ENCODE results near the gene ACKR3. TPM values are rescaled to one million over a fixed set of nuclear protein-coding genes. Genes with fewer than 3 reads are reported as not detected.

ACKR3 gene
- total RNA-seq = 10 to 100 TPM in 2 of 6 experiments, 1 to 10 TPM in 3, under 1 TPM in 1; 0.66 to 57.0 (median 4.7) TPM
- long read RNA-seq = 0 reads

- ATAC-seq (peak; percentile 84 to 92 (median 88)), DNase-seq (peak; percentile 74 to 76 (median 75))
- WGBS (ENCODE audit: insufficient coverage, low coverage, low lambda C conversion rate, missing lambda C conversion rate) = 0% methylated on average over 2 of the region's 10 CpGs
- H3K9me3 ChIP-seq = no peaks in the 10 kb centered on the region
- peaks cover 0 to 26% (median 5%) of the 10 kb centered on the region in 4 donors for H3K4me1 ChIP-seq
- TF ChIP-seq CTCF (IDR thresholded peaks at IDR 0.05) (peak; percentile 35 to 44 (median 38)), POLR2A (IDR thresholded peaks at IDR 0.05) (peak; percentile 95)
- intact Hi-C loops (cut with DNase I) = no loop called here
- peak within 1 kb of the TSS; percentile 23 to 46 (median 42) for H3K4me3 ChIP-seq
- H3K36me3 ChIP-seq = no peaks in the 10 kb centered on the region
- no peaks in the 10 kb centered on the region for H3K27me3 ChIP-seq
- H3K27ac ChIP-seq = peak within 1 kb of the TSS in 2 of 3 donors; percentile 49 to 55
These were observed at the start of gene ACKR3 for GRCh38 chr2:236569573-236569973. ACKR3 (plus strand) TSS chr2:236569825; CDS start chr2:236580466, 10,641 bp downstream.

- no peaks in the 10 kb centered on the region for H3K36me3 ChIP-seq
- no peak overlapping the region for H3K4me3 ChIP-seq
- ATAC-seq (no peak), DNase-seq (no peak)
- no peaks in the 10 kb centered on the region for H3K27me3 ChIP-seq
- no peak overlapping the region for H3K27ac ChIP-seq
- intact Hi-C loops (cut with DNase I) = no loop called here
- no peaks in the 10 kb centered on the region for H3K4me1 ChIP-seq
- H3K9me3 ChIP-seq = no peaks in the 10 kb centered on the region
- TF ChIP-seq CTCF (IDR thresholded peaks at IDR 0.05) (no peak), POLR2A (IDR thresholded peaks at IDR 0.05) (no peak)
These were observed 48.1 kb upstream of the ACKR3 start for GRCh38 chr2:236521556-236521955.

GRCh38 chr2:236523249-236523648 lies 46.4 kb upstream of the ACKR3 start:
- no peak for DNase-seq
- Histone ChIP-seq H3K4me1 (no peaks in the 10 kb centered on the region), H3K4me3 (no peak overlapping the region), H3K9me3 (no peaks in the 10 kb centered on the region), H3K36me3 (no peaks in the 10 kb centered on the region), H3K27ac (no peak overlapping the region), H3K27me3 (no peaks in the 10 kb centered on the region)
- intact Hi-C loops (cut with DNase I) = no loop called here
- no peak for ATAC-seq
- TF ChIP-seq CTCF (IDR thresholded peaks at IDR 0.05) (no peak), POLR2A (IDR thresholded peaks at IDR 0.05) (no peak)

GRCh38 chr2:236525411-236525997 lies 44.1 kb upstream of the ACKR3 start:
- Histone ChIP-seq H3K27me3 (no peaks in the 10 kb centered on the region), H3K36me3 (no peaks in the 10 kb centered on the region), H3K27ac (no peak overlapping the region), H3K4me1 (no peaks in the 10 kb centered on the region), H3K4me3 (no peak overlapping the region), H3K9me3 (no peaks in the 10 kb centered on the region)
- intact Hi-C loops (cut with DNase I) = no loop called here
- DNase-seq (no peak), ATAC-seq (no peak)
- WGBS (ENCODE audit: insufficient coverage, low coverage, low lambda C conversion rate, missing lambda C conversion rate) = 79% methylated on average over 8 of the region's 8 CpGs
- TF ChIP-seq POLR2A (IDR thresholded peaks at IDR 0.05) (no peak), CTCF (IDR thresholded peaks at IDR 0.05) (no peak)
